HG02981 (cell line): Measurements from ENCODE around the gene ACTL10.
"Not testable (repeated sequence)": the region's sequence is repeated elsewhere in the genome, so short reads cannot be mapped to it uniquely, and the experiment has no call there.

Experiments used
- ATAC-seq: cut with Tn5 transposase; IDR thresholded peaks from one replicate; pipeline ENCODE4 v1.9.1; 2021; ENCODE audit warnings: mild to moderate bottlenecking, moderate library complexity; ENCODE audit not compliant: unreplicated experiment

Gene ACTL10

GRCh38 chr20:33666293-33667244 is at the start of gene ACTL10:
TSS of gene ACTL10 (plus strand) at chr20:33666943. CDS start at chr20:33667498, 555 bp downstream.
- ATAC-seq: peak; percentile 56

DNA sequence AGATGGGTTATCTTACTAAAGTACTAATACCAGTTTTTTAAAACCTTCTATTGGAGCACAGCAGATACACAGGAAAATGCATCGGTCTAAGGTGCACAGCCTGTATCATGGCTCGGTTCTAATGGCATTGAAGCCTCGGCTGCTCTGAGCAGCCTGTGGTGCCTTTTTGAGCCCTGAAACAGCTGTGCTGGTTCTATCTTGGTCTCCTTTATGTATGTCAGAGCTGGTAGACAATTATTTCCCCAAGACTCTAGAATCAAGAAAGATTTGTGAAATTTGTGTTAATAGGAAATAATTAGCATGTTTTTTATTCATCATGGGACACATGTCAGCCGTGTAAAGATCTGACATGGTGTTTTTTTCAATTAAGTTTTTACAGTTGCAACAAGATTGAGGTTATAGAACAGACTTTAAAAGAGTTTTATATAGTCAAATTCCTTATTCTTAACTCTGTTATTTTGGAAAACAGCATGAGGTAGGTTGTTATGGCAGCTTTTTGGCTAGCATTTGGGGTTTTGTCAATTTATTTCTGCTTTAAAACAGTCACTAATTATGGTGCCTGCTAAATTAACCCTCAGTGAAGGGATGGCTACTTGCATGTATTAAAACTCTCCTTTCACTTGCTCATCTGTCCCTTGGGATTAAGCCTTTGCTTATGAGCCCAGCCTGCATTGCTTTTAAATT is 44.9 kb upstream of the ACTL10 start:
- ATAC-seq: no peak

- ATAC-seq: no peak
Measured at GRCh38 chr20:33622705-33623365, 43.9 kb upstream of the ACTL10 start.

GRCh38 chr20:33624399-33624798 is 42.3 kb upstream of the ACTL10 start:
- ATAC-seq: no peak

GRCh38 chr20:33626190-33626589 is 40.6 kb upstream of the ACTL10 start:
- ATAC-seq: no peak

DNA sequence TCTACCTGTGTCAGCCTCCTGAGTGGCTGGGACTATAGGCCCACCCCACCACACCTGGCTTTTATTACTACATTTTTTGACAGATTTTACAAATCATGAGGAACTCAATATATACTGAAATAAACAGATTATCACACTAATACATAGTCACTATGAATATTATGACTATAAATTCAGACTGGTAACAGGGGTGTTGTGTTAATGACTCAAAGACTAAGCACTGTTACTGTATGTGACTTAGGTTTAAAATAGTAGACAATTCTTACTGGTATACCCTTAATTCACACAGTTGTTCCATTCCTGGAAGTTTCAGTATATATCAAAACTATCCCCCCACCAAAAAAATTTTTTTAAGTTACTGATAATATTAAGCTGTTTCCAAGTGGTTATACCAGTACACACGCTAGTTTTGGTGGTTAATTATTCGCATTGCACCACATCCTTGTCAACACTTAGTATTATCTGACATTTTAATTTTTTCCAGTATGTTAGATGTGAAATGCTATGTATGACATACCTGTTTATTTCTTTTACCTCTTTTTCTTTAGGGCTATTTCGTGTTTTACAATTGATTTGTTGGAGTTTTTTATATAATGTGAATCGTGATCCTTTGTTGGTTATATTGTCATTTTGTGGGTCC is 39.0 kb upstream of the ACTL10 start:
- ATAC-seq: no peak

- ATAC-seq: no peak
Measured at GRCh38 chr20:33629533-33629932, 37.2 kb upstream of the ACTL10 start.

DNA sequence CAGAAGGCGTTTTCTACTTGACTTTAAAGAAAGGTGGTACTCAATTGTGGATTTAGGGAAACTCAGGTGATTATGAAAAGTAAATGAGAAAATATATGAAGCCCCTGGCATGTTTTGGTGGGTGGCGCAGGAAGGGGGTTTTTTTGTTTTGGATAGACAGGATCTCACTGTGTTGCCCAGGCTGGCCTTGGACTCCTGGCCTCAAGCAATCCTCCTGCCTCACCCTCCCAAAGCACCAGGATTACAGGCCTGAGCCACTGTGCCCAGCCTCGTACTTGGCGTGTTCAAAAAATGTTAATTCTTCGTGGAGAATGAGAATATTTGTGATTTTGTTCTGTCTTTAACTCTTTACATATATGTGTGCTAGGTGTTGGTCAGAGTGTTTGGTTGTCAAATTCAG is 36.8 kb upstream of the ACTL10 start:
- ATAC-seq: no peak

DNA sequence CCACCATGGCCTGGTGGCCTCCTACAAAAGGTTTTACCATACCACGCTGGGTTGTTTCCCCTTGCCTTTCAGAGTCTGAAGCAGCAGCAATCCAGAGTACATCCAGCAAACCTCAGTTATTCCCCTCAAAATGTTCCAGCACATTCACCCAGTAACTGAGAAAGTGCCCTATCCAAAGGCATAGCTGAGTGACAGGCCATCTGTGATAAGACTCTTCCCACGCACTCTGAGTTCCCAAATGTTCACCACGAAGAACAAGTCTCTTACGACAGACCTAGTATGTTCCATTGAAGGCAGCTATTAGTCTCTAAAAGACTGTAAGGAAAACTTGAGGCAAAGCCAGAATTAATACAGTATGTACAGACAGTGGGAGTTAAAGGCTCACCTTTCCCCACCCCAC is 36.2 kb upstream of the ACTL10 start:
- no peak for ATAC-seq

DNA sequence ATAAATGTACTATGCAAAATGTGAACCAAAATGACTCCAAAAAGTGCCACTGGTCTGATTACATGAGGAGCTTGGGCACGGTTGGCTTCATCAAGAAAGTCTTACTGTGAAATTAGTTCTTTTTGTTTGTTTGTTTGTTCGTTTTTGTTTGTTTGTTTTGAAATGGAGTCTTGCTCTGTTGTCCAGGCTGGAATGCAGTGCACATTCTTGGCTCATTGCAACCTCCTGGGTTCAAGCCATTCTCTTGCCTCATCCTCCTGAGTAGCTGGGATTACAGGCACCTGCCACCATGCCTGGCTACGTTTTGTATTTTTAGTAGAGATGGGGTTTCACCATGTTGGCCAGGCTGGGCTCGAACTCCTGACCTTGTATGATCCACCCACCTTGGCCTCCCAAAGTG is 34.8 kb upstream of the ACTL10 start:
- ATAC-seq: not testable (repeated sequence)

GRCh38 chr20:33635341-33635740 is 31.4 kb upstream of the ACTL10 start:
- no peak for ATAC-seq

DNA sequence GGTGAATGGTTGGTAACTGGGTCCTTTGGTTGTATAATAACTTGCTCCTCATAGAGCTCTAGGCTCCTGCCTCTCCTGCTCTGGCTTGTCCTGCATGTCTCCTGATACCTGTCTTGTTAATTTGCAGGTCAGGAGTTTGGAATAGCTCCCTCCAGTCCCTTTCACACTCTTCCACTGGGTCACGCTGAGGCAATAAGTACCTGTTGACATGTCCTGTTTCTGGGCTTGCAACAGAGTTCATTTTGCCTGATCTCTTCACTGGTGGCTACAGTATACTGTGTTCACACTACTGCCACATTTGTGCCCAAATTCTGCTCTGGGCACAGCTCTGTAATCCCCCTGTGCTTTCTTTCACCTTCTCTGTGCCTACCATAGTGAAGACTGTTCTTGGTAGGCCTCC is 30.0 kb upstream of the ACTL10 start:
- ATAC-seq: no peak

GRCh38 chr20:33640287-33640686 is 26.5 kb upstream of the ACTL10 start:
- no peak for ATAC-seq

DNA sequence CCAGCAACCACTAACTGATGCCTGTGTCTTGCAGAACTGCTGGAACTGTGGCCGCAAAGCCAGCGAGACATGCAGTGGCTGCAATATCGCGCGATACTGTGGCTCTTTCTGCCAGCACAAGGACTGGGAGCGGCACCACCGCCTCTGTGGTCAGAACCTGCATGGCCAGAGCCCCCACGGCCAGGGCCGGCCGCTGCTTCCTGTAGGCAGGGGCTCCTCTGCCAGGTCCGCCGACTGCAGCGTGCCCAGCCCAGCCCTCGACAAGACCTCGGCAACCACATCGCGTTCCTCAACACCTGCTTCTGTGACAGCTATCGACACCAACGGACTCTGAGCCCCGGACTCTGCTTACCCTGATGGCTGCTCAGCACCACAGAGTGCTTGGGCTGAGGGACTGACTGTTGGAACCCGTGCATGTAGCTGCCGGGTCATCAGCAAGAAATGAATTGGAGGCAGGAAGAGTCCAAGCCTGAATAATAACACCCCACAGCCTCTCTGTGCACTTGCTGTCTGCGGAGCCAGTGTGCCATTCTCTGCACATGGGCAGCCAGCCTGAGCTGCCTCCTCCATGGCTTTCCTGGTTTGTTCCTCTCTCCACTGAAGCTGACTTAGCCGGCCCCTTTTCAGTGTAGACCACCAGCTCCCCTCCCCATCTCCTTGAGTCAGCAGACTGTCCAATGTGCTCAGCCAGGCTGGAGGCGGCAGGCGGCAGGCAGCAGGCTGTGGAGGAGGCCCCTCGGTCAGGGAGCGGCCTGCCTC is 22.3 kb upstream of the ACTL10 start:
- ATAC-seq: no peak

- no peak for ATAC-seq
Measured at GRCh38 chr20:33645072-33645358, 21.7 kb upstream of the ACTL10 start.

DNA sequence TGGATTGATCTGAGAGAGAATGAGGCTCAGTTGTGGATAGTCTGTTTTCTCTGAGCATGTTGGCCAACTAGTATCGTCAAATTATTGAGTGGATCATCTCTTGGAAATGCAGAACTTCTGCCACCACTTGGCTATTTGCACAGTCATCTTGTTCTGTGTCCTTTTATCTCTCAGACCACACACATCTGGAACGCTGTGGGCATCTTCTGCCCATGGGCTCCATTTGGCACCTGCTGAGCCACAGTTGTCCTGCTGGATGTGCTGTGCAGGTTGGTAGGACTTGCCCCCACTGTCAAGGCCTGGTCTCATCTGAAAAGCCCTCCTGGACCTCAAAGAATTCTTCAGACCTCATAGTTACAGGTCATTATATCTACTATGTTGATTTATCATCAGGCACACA is 21.3 kb upstream of the ACTL10 start:
- ATAC-seq: no peak

GRCh38 chr20:33646191-33646590 is 20.6 kb upstream of the ACTL10 start:
- ATAC-seq: no peak

DNA sequence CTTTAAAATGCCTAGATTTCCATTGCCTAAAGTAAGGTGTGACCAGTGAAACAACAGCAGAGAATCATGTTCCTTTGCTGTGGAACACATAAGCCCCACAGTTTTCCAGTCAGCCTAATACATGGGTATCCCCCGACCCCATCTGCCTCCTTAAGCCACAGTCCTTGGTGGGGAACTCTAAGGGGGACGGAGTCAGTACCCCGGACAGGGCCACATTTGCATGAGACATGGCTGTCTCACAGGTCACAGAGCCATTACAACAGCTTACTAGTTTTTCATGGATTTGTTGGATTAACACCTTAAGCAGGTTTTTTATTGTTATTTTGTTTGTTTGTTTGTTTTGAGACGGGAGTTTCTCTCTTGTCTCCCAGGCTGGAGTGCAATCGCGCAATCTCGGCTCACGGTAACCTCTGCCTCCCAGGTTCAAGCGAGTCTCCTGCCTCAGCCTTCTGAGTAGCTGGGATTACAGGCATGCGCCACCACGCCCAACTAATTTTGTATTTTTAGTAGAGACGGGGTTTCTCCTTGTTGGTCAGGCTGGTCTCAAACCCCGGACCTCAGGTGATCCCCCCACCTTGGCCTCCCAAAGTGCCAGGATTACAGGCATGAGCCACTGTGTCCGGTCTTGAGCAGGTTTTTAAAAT is 19.7 kb upstream of the ACTL10 start:
- not testable (repeated sequence) for ATAC-seq

DNA sequence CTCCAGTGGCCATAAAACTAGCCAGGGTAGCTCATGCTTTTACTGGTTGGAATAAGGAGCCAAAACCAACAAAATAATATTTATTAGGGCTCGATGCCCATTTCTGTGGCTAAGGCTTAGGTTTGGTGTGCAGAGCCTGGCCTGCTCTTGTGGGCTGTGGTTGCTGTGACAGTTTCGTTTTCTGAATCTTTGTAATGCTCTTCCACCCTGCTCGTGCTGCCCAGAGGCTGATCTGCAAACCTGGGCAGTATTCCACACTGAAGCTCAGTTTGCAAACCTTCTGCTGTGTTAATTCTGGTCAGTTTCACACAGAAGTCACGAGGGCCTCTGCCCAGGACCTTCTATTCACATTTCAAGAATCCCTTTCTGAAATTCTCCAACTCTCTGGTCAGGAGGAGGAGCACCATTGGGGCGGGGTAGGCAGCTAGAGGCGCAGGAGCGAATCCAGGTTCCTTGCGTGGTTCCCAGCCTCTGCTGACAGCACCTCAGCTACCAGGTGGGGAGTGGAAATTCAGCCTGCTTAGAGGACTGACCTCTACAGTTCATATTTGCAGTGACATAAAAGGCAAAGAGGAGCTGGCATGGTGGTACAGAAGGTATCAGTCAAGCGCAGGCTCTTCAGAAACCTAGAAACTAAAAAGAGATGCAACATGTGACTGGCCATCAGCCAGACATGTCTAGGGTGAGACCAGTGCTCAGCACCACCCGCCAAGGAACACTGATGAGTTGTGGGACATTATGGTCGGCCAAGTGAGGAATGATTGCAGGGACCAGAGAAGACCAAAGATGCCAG is 18.9 kb upstream of the ACTL10 start:
- ATAC-seq: no peak
